ENCODE results near the gene GALE.

DNA sequence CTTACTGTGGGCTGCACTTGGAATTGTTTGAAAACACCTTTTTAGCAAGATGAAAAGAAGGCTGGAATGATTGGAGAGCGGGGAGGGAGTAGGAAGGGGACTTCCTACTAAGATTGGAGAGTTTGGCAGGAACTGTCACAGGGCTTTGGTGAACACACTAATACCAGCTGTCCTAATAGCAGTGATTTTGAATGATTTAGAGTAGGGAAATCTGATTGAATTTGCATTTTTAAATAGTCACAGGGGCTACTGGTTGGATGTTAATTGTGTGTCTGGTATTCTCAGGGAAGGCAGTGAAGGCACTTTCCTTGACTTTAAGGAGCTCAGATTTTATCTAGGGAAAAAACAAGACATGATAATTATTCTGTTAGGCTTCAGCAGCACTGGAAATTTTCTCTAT lies 27.2 kb upstream of the GALE start:
- no peak for TF ChIP-seq POLR2A (IDR thresholded peaks at IDR 0.05; ENCODE audit: low read depth, low read length)
- TF ChIP-seq POLR2AphosphoS5 (IDR thresholded peaks at IDR 0.05; ENCODE audit: low read depth, low read length), result no peak
- TF ChIP-seq TAF1 (IDR thresholded peaks at IDR 0.05; ENCODE audit: borderline replicate concordance, low read depth, low read length), result no peak
